NCI-H2029 (cell line): Measurements from ENCODE around the gene SLC4A8.
"Not testable (repeated sequence)": the region's sequence is repeated elsewhere in the genome, so short reads cannot be mapped to it uniquely, and the experiment has no call there.

Source experiments
- DNase-seq: peaks from one replicate; lab custom pipeline; 2025; lab: John Stamatoyannopoulos, UW

SLC4A8 gene

DNA sequence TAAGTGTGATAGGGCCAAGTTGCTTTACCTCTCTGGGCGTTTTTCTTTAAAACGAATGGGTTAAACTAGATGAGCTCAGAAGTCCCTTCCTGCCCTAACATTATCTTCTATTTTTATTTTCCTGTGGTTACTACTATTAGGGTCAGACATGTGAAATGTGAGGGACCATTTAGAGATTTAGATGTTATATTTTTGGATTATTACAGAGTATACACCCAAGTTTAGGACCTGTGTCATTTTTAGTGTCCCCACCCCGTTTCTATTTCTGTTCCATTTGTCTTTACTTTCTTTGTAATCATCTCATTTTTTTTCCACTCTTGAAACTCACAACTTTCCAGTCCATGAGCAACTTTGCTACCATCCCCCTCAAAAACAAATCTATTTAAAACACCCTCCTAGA lies 56.3 kb downstream of the SLC4A8 start:
- no peak for DNase-seq

DNA sequence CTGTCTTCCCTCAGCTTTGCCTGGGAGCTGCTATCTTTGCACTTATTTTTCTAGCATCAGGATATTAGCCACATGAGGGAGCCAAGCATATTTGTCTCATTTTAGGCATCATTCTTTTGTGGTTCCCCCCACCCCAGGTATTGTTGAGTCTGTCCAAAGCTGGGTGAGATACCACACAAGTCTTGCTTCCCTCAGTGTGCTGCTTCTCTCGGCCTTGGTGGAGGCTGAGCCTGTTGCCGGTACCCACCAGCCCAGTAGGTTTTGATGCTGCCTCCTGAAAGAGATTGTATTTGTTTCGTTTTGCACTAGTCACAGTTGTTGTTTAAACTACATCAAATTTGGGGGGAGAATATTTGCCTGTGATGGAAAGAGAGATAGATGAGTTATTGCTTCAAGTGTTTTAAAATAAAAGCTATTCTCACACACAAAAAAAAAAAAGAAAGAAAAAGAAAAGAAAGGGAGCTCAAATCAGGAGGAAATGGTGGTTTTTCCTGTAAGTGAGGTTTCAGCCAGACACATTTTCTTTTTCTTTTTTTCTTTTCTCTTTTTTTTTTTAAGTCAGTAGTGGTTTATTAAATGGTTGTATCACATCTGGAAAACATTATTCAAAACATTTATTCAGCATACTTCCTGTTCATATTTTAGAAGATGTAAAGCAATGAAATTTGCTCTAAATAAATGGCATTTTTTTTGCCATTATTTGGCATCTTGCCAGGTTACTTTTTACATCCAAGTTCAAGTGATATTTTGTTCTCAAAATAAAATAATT lies 58.5 kb downstream of the SLC4A8 start:
- DNase-seq = no peak

DNA sequence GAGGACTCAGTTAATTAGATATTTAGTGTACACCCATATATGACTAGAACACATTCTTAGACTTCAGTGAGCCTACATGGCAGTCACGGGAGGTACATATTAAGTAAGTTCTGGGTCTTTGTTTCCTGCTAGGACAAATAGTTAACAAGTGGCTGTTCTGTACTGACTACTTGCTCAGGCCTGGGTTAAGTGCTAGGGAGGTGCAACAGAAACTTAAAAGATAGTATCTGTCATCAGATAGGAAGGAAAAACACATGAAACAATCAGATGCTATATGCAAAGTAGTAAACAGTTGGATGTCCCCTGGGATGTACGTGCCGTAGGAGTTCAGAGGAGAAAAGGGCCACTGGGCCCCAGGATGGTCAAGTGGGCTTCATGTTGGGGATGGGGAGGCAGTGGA lies 59.5 kb downstream of the SLC4A8 start:
- DNase-seq = no peak

DNA sequence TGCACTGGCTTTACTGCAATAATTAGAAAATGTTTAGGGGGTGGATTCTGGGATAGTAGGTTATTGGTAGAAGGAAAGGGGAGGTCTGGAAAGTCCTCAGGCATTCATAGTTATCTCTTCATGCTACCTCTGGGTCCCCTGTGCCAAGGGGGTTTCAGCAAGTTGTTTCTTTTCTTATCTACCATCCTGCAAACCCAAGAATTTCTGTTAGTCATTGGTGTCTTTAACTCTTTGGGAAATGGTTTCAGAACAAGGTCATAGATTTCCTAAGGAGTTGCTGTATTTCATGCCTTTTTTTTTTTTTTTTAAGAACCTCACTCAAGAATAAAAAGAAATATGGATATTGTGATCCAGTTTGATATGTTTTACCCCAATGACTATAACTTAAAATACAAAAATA lies 63.6 kb downstream of the SLC4A8 start:
- DNase-seq = no peak

DNA sequence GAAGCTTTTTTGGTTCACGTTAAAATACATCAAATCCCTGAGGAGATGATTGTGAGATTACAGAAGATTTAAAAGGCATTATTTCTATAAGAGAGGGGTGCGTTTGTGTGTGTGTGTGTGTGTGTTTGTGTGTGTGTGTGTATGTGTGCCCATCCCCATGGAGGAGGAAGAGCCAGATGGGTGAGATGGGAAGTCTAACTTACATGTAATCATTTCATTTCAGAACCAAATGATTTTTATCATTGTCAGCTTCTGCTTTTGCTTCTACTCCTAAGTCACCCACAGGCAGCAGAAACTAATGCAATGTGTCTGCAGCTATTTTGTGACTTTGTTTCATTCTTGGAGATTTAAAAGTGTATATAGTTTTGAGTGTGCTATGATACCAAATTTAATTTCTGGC lies 68.7 kb downstream of the SLC4A8 start:
- no peak for DNase-seq

DNA sequence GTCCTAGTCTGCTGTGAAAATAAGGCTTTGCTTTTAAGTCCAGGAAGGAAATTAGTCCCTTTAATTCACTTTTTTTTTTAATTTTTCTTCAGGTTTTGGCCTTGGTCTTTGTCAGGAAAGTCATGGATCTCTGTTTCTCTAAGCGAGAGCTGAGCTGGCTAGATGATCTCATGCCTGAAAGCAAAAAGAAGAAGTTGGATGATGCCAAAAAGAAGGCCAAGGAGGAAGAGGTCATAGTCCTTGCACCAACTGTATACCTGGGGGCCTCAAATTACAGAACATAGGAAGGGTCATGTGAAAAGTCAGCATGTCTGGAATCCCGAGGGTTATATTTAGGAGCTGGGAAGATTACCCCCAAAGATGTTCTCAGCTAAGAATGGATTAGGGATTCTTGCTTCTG lies 72.3 kb downstream of the SLC4A8 start:
- DNase-seq = no peak

DNA sequence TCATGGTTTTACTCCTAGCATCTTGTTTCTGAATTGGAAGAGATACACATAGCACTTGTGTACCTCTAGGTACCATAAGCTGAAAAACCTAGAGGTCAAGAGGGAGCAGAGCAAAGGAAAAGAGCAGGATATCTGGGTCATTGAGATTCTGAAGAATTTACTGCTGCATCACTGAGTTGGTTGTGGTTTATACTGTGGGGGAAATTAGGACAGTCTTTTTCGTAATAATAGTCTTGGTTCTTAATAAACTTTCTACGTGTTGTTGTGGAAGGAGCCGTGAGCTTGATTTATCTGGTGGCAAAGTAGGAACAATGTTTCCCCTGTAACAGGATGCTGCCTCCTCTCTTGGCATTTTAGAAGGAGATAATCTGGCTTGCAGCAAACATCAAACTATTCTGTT lies 80.2 kb downstream of the SLC4A8 start:
- no peak for DNase-seq

DNA sequence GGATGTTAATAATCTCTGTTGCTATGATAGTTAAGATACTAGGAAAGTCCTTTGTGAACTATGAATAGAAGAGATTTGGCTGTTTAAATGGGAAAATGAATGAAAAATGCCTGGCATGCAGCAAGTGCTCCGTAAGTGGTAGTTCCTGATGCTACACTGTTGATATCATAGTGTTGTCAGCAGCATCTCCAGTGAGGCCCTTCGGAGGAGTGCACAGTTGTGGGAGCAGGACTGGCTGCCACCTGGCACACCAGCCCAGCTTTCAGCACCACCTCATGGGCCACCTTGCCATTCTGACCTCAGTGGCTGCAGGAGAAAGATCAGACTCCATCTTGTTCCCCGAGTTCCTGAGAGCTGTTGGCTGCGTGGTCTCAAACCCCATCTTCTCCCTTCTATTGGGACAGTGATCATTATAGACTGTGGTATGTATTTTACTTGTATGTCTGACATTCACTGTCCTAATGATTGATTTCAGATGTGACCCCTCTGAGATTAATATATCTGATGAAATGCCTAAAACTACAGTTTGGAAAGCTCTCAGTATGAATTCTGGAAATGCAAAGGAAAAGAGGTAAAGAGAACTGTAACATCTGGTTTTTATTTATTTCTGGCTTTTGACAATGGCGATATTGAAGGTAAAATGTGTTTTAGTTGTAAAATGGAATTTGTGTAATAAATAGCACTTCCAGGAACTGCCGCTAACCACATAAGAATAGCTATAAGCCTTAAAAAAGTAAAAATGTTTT lies 80.9 kb downstream of the SLC4A8 start:
- DNase-seq = no peak

DNA sequence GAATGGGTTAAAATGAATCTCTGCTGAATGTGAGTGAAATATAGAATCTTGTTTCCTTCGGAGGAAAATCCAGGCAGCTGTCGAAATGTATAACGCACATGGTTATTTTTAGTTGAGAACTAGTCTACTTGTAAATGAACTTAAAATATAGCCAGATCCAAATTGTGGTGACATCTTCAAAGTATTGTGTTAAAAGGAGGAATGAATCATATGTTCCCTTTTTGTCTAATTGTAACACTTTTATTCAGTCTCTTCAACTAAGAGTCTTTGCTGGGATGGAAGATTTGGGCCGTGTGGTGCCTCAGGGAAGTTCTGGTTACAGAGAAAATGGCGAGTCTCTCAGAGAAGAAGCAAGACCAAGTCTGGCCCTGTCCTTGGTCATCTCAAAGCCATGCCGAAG lies 82.5 kb downstream of the SLC4A8 start:
- DNase-seq = no peak

DNA sequence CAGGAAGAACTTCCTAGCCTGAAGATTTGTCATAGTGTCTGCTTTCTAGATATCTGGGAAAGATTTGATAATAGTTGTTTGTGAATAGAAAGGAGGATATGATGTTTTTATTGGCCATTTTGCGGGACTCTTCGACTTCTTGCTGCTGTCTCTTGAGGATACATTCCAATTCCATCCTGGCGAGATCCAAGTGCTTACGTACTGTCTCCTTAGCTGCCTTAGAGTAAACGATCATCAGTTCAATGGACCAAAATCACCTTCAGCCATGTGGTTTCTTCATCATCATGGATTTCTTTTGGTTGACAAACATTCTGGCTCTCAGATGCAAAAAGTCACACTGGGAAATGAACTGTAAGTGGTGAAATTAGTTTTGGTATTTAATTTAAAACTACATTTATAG lies 83.7 kb downstream of the SLC4A8 start:
- no peak for DNase-seq

DNA sequence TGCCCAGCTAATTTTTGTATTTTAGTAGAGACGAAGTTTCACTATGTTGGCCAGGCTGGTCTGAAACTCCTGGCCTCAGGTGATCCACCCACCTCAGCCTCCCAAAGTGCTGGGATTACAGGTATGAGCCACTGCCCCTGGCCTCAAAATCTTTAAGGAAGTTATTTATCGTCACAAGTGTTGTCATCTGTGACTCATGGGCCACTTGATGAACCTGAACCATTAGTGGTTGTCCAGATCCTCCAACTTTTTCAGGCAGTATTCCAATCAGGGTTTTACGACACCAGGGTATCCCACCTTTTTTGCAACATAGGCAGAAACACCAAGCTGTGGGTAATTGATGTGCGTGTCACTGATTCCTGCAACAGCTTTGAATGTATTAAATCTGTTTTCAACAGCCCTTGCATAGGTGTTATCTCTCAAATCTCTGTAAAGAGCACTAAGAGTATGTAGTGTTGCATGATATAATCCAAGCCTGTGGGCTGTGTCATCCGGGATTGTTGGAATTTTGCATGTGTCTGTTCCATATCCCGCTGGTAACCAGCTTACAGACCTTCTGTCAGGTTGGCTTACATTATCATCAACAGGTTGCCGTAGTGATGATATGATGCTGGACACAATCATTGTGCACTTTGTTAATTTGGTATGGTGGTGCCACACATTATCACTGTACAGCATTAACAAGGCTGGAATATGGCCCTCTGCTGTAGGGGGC lies 87.1 kb downstream of the SLC4A8 start:
- no peak for DNase-seq

DNA sequence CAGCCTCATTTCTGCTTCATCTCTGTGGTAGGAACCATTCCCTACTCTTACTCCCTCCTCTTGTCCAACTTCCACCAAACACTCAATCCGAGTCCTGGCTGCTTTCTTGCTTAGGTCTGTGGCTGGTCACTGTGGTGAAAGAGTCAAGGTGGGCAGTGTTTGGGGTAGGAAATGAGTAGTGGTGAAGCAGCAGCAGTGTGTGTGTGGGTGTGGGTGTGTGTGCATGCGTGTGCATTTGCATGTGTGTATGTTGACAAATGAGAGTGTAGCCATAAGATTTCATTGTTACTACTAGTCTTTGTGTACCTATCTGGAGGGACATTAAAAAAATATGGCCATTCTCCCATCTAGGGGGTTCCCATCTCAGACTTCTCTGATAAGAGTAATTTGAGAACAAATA lies 87.8 kb downstream of the SLC4A8 start:
- DNase-seq = no peak

DNA sequence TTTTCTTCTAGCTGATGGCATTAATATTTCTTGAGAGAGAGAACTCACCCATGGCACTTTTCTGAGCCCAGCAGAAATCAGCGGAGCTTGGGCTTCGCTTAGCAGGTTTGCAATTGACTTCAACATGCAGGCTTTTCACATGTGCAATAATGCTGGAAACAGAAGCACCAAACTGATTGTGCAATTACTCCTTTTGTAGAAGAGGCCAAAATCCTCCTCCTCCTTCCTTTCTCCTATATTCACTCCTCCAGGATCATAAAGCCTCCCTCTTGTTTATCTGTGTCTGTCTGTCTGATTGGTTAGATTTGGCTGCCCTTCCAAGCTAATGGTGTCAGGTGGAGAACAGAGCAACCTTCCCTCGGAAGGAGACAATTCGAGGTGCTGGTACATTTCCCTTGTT lies 90.4 kb downstream of the SLC4A8 start:
- DNase-seq = not testable (repeated sequence)

DNA sequence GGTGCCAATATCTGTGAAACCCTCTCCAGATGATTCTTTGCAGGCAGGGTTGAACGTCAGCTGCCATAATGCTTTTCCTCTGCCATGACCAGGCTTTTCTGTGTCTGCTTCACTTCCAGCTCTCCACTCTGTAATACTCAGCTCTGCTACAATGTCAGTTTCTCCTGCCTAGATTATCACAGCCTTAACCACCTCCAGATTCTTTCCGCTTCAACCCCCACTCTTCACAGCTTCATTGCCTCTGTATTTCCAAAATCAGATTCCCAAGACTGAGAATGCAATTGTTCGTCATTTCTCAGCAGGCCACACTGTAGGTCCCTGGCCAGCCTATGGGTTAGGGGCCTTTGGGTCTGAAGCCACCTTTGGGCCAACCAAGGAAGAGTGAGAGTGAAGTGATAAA lies 92.7 kb downstream of the SLC4A8 start:
- no peak for DNase-seq

DNA sequence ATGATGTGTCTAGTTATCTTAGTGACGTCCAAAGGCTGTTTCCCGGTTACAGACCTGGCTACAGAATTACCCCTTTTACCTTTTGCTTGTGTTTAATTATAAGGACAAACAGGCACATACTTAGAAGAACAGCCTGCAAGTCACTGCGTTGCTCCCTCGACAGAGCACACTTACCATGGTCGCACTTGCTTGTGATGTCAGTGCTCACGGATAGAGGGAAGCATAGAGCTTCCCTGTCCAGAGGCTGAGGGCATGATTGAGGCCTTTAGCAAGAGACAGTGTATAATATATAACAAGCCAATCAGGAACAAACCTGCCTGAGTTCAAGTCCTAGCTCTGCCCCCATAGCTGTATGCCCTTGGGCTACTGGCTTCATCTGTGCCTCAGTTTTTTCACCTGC lies 93.2 kb downstream of the SLC4A8 start:
- no peak for DNase-seq

DNA sequence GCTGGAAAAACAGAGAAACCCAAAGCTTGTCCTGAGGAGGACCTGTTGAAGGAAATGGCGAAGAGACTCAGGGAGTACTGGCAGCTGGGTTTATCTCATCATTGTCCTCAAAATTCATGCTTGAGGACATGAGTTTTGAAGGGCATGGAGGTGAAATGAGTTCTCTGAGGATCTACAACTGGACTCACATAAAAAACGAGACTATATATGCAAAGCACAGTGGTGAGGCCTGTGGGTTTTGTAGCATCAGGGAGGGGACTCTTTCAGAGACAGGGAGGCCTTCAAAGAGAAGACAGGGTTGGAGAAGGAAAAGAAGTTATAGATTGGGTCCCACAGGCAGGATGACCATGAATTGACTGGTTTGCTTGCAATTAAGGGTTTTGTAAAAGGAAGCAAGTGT lies 95.1 kb downstream of the SLC4A8 start:
- DNase-seq = no peak

DNA sequence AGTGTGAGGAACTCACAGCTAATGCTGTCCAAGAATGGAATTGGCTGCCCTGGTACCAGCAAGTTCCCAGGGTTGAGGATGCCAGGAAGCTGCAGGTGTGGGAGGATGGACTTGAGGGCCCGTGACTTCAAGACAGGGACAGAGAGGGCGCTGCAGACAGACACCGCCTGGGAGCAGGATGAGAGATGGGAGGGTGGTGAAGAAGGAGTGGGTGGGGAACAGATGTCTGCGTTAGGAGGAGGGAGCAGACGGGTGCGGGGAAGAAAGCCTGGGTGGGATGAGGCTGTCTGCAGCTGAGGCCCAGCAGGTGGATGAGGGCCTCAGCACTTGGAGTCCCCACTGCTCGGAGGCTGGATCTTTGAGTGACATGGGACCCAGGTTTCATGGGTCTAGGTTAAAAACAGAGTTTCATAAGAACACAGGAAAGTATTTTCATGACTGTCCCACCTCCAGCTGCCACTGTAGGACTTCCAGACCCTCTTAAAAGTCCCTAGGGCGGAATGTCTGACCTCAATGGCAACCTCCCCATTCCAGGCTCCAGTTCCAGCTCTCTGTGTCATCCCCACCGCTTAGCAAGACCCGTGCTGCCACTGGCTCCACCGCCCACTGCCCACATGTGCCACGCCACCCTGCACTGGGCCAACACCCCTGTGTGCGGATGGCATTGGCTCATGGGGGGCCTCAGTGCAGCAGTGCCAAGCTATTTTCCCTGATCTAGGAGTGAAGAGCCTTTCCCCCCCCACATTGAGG lies 96.1 kb downstream of the SLC4A8 start:
- DNase-seq = no peak

DNA sequence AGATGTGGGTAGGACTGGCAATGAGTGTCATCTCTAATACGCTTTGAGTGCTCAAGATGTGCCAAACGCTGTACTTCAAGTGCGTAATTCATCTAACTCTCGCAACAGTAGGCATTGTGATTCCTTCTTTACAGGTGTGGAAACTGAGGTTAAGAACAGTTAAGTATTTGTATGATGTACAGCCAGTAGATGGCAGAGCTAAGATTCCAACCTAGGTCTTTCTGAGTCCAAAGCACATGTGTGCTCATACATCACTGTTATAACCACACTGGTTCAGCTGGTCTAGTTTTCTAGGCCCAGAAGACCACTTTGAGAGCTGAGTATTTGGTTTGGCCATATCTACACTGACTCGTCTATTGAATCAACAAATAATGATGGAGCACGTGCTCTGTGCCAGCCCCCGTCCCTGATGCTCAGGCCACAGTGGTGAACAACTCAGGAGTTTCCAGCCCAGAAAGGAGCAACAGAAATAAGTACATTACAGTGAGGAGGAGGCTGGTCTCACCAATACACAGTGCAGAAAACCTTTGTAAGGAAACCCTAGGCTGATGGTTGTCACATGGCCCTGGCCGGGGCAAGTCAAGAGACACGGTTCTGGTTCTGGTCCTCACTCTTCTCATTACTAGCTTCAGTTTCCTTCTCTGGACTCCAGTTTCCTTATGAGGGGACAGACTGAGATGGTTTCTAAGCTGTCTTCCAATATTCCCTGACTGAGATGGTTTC lies 97.1 kb downstream of the SLC4A8 start:
- DNase-seq = no peak

DNA sequence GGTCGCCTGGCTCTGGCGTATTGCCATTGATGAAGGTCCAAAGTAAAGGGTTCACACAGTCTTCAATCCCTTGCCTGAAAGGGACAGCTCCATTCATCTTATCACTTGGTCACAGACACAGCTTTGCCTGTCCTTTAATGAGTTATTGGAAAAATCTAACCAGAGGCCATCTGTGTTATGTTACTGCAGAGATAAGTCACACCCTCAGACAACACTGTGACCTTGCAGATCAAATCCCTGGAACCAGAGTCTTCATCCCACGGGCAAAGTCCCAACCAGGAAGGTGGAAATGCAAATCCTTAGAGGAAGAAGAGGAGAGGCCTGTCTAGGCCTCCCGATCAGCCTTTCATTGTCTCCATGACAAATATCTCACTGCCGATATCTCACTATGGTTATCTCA lies 98.1 kb downstream of the SLC4A8 start:
- no peak for DNase-seq

DNA sequence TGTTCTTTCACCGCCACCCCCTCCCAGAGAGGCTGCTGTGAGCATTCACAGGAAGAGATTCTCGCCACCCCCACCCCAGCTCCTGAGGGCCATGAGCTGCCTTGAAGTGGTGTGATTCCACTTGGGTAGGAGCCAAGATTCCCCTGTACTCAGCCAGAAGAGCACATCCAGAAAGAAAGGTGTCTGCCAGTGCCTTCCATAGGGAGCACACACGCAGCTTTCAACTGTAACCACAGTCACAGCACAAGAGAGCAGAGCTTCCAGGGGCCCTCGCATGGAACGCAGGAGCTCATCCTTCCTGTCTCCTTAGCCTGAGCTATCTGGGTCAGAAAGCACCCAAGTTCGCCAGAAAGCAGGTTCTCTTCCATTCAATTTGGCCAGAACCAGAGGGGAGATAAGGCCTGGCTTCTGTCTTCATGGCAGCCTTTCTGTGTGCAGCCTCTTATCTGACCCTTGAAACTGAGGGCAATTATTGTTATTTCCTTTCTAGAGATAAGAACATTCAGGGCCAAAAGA lies 99.8 kb downstream of the SLC4A8 start:
- DNase-seq = peak; percentile 43

DNA sequence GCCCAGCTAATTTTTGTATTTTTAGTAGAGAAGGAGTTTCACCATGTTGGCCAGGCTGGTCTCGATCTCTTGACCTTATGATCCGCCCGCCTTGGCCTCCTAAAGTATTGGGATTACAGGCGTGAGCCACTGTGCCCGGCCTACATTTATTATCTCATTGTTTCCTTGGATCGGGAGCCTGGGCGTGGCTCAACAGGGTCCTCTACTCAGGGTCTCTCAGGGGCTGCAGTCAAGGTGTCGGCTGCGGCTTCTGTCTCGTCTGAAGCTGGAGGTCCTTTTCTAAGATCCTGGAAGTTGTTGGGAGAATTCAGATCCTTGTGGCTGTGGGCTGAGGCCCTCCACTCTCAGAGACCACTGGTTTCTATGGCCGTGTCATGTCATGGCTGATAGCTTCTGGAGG lies 100.9 kb downstream of the SLC4A8 start:
- no peak for DNase-seq

DNA sequence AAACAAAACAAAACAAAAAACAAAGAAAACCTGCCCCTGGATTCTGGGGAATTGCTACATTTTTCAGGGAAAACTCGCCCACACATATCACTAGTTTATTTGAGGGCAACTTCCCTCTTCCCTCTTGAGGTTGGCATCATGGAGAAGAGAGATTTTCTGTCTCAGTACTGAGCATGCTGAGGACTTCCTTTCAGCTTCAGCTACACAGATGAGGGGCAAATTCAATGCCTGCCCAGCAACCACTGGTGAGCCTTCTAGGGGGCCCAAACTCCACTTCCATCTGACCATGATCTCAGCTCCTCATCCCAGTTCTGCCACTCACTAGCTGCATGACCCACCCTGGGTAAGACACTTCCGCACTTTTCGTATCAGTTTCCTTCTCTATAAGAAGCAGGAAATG lies 103.3 kb downstream of the SLC4A8 start:
- no peak for DNase-seq
